HEK293 (cell line): Measurements from ENCODE around the gene GARRE1.

Source experiments
- ELK4 ChIP-seq: IDR thresholded peaks from 2 replicates; pipeline ENCODE4 v1.6.1; 2011; ENCODE audit warnings: mild to moderate bottlenecking, low read depth, low read length, borderline replicate concordance
- IKZF3 ChIP-seq: fragments of 450-650 bp; IDR thresholded peaks from 2 replicates; pipeline ENCODE4 v1.5.0; 2018; ENCODE audit warnings: missing biosample characterization, mild to moderate bottlenecking, missing genetic modification characterization, moderate library complexity
- KLF1 ChIP-seq: fragments of 450-650 bp; formaldehyde crosslinking; IDR thresholded peaks from 2 replicates; pipeline ENCODE4 v1.5.1; 2016; ENCODE audit warnings: missing biosample characterization, missing genetic modification characterization
- KLF9 ChIP-seq: fragments of 450-650 bp; formaldehyde crosslinking; IDR thresholded peaks from 2 replicates; pipeline ENCODE4 v1.5.1; 2016; ENCODE audit warnings: missing biosample characterization, missing genetic modification characterization, low read depth
- MZF1 ChIP-seq: fragments of 450-650 bp; formaldehyde crosslinking; IDR thresholded peaks from 2 replicates; pipeline ENCODE4 v1.5.1; 2017; ENCODE audit warnings: missing biosample characterization, missing genetic modification characterization, borderline replicate concordance
- PRDM2 ChIP-seq: fragments of 450-650 bp; formaldehyde crosslinking; IDR thresholded peaks from 2 replicates; pipeline ENCODE4 v1.5.1; 2016; ENCODE audit warnings: missing biosample characterization, missing genetic modification characterization, borderline replicate concordance
- TCF7L2 ChIP-seq: IDR thresholded peaks from 2 replicates; pipeline ENCODE4 v1.6.1; 2011; ENCODE audit warnings: low read depth, mild to moderate bottlenecking, inconsistent platforms, low read length, moderate library complexity, borderline replicate concordance
- ZBTB49 ChIP-seq: fragments of 450-650 bp; formaldehyde crosslinking; IDR thresholded peaks from 2 replicates; pipeline ENCODE4 v1.5.1; 2016; ENCODE audit warnings: missing biosample characterization, missing genetic modification characterization, low read depth
- ZNF10 ChIP-seq: fragments of 450-650 bp; formaldehyde crosslinking; IDR thresholded peaks from 2 replicates; pipeline ENCODE4 v1.5.1; 2017; ENCODE audit warnings: missing biosample characterization, missing genetic modification characterization
- ZNF132 ChIP-seq: fragments of 450-650 bp; formaldehyde crosslinking; IDR thresholded peaks from 2 replicates; pipeline ENCODE4 v1.5.1; 2017; ENCODE audit warnings: missing biosample characterization, missing genetic modification characterization, borderline replicate concordance
- ZNF18 ChIP-seq: fragments of 450-650 bp; formaldehyde crosslinking; IDR thresholded peaks from 2 replicates; pipeline ENCODE4 v1.5.1; 2016; ENCODE audit warnings: missing biosample characterization, missing genetic modification characterization
- ZNF248 ChIP-seq: fragments of 450-650 bp; formaldehyde crosslinking; IDR thresholded peaks from 2 replicates; pipeline ENCODE4 v1.5.1; 2017; ENCODE audit warnings: missing biosample characterization, missing genetic modification characterization
- ZNF280D ChIP-seq: fragments of 450-650 bp; formaldehyde crosslinking; IDR thresholded peaks from 2 replicates; pipeline ENCODE4 v1.5.1; 2016; ENCODE audit warnings: missing biosample characterization, missing genetic modification characterization
- ZNF311 ChIP-seq: fragments of 450-650 bp; formaldehyde crosslinking; IDR thresholded peaks from 2 replicates; pipeline ENCODE4 v1.5.1; 2017; ENCODE audit warnings: missing biosample characterization, missing genetic modification characterization, borderline replicate concordance
- ZNF324 ChIP-seq: fragments of 450-650 bp; formaldehyde crosslinking; IDR thresholded peaks from 2 replicates; pipeline ENCODE4 v1.5.1; 2016; ENCODE audit warnings: missing biosample characterization, missing genetic modification characterization
- ZNF354C ChIP-seq: fragments of 450-650 bp; formaldehyde crosslinking; IDR thresholded peaks from 2 replicates; pipeline ENCODE4 v1.5.1; 2016; ENCODE audit warnings: missing biosample characterization, missing genetic modification characterization, low read depth, borderline replicate concordance
- ZNF391 ChIP-seq: fragments of 450-650 bp; formaldehyde crosslinking; IDR thresholded peaks from 2 replicates; pipeline ENCODE4 v1.5.1; 2016; ENCODE audit warnings: low read depth, missing biosample characterization, missing genetic modification characterization, borderline replicate concordance
- ZNF404 ChIP-seq: fragments of 450-650 bp; formaldehyde crosslinking; IDR thresholded peaks from 2 replicates; pipeline ENCODE4 v1.5.1; 2017; ENCODE audit warnings: missing biosample characterization, missing genetic modification characterization
- ZNF423 ChIP-seq: fragments of 450-650 bp; formaldehyde crosslinking; IDR thresholded peaks from 2 replicates; pipeline ENCODE4 v1.5.1; 2016; ENCODE audit warnings: missing biosample characterization, missing genetic modification characterization
- ZNF555 ChIP-seq: fragments of 450-650 bp; formaldehyde crosslinking; conservative IDR thresholded peaks from 2 replicates; pipeline ENCODE4 v1.5.1; 2017; ENCODE audit warnings: missing biosample characterization, mild to moderate bottlenecking, missing genetic modification characterization, inconsistent platforms
- ZNF561 ChIP-seq: fragments of 450-650 bp; IDR thresholded peaks from 2 replicates; pipeline ENCODE4 v1.5.1; 2018; ENCODE audit warnings: missing biosample characterization, missing genetic modification characterization, borderline replicate concordance
- ZNF629 ChIP-seq: fragments of 450-650 bp; formaldehyde crosslinking; IDR thresholded peaks from 2 replicates; pipeline ENCODE4 v1.5.1; 2017; ENCODE audit warnings: missing biosample characterization, missing genetic modification characterization
- ZNF654 ChIP-seq: fragments of 450-650 bp; formaldehyde crosslinking; IDR thresholded peaks from 2 replicates; pipeline ENCODE4 v1.5.1; 2016; ENCODE audit warnings: low read depth, missing biosample characterization, missing genetic modification characterization
- ZNF76 ChIP-seq: fragments of 450-650 bp; formaldehyde crosslinking; IDR thresholded peaks from 2 replicates; pipeline ENCODE4; 2016; ENCODE audit warnings: low read depth, missing biosample characterization, missing genetic modification characterization, borderline replicate concordance
- ZNF768 ChIP-seq: fragments of 450-650 bp; formaldehyde crosslinking; IDR thresholded peaks from 2 replicates; pipeline ENCODE4 v1.5.1; 2018; ENCODE audit warnings: missing biosample characterization, mild to moderate bottlenecking, missing genetic modification characterization
- ZNF791 ChIP-seq: fragments of 450-650 bp; formaldehyde crosslinking; IDR thresholded peaks from 2 replicates; pipeline ENCODE4 v1.5.1; 2016; ENCODE audit warnings: missing biosample characterization, missing genetic modification characterization

Gene GARRE1

GRCh38 chr19:34214040-34214439 is 40.3 kb upstream of the GARRE1 start (continued):
- no peak for TF ChIP-seq ZNF391 (tag by site-specific recombination)
- TF ChIP-seq IKZF3: no peak
- peak; percentile 91 for TF ChIP-seq KLF1 (tag by site-specific recombination)
- peak; percentile 53 for TF ChIP-seq ZNF654 (tag by site-specific recombination)
- no peak for TF ChIP-seq ZNF248
- TF ChIP-seq ZNF768 (tag by site-specific recombination): peak; percentile 8; the same call in 1 of the 2 replicates
- no peak for TF ChIP-seq ZNF423 (tag by site-specific recombination)
- TF ChIP-seq ZNF354C (tag by site-specific recombination): 0 out of 2 replicates have a peak, but pooled peaks have one; percentile 93
- TF ChIP-seq ZNF561 (tag by site-specific recombination): no peak
- TF ChIP-seq ZNF132: no peak
- TF ChIP-seq KLF9 (tag by site-specific recombination): no peak
- peak; percentile 94 for TF ChIP-seq ZNF404 (tag by site-specific recombination)
- TF ChIP-seq ZNF76: no peak; the same call in 1 of the 2 replicates
- no peak for TF ChIP-seq TCF7L2
- TF ChIP-seq ZNF629 (tag by site-specific recombination): peak; percentile 80
- TF ChIP-seq MZF1: peak; percentile 46; the same call in 1 of the 2 replicates
- no peak for TF ChIP-seq ZNF311 (tag by site-specific recombination)
- no peak for TF ChIP-seq ELK4
- no peak for TF ChIP-seq ZNF324 (tag by site-specific recombination)
- TF ChIP-seq ZNF791 (tag by site-specific recombination): 0 out of 2 replicates have a peak, but pooled peaks have one; percentile 66
- TF ChIP-seq ZNF18 (tag by site-specific recombination): peak; percentile 56; the same call in 1 of the 2 replicates
- no peak for TF ChIP-seq ZNF280D (tag by site-specific recombination)
- no peak for TF ChIP-seq ZBTB49 (tag by site-specific recombination)
- TF ChIP-seq ZNF555 (tag by site-specific recombination): no peak; the same call in 1 of the 2 replicates
- TF ChIP-seq PRDM2 (tag by site-specific recombination): no peak
- no peak for TF ChIP-seq ZNF10 (tag by site-specific recombination)
